ENCODE results near the gene HSPBP1.
"Not testable (repeated sequence)": the region's sequence is repeated elsewhere in the genome, so short reads cannot be mapped to it uniquely, and the experiment has no call there.

Gene HSPBP1

GRCh38 chr19:55279770-55280643 is at the start of gene HSPBP1:
Gene HSPBP1 (minus strand): TSS chr19:55280110. CDS start chr19:55279608, 502 bp downstream.
- peak; percentile 89 for DNase-seq (ENCODE audit: low read depth, low spot score)
- peak within 1 kb of the TSS; percentile 54 for H3K27ac ChIP-seq

GRCh38 chr19:55328774-55329318 is 48.9 kb upstream of the HSPBP1 start:
- H3K27ac ChIP-seq; DNase-seq (ENCODE audit: low read depth, low spot score): not testable (repeated sequence)

- DNase-seq (ENCODE audit: low read depth, low spot score) = no peak
- no peak within 1 kb of the TSS for H3K27ac ChIP-seq
These were observed 45.3 kb upstream of the HSPBP1 start, which contains the start of gene TMEM150B for GRCh38 chr19:55325172-55325571. Gene TMEM150B (minus strand): TSS chr19:55325341. CDS start chr19:55321036, 4,305 bp downstream.

- no peak for DNase-seq (ENCODE audit: low read depth, low spot score)
- H3K27ac ChIP-seq = no peak overlapping the region
These were observed 44.8 kb upstream of the HSPBP1 start for GRCh38 chr19:55324662-55325061.

- DNase-seq (ENCODE audit: low read depth, low spot score) = no peak
- H3K27ac ChIP-seq = no peak overlapping the region
These were observed 42.4 kb upstream of the HSPBP1 start for GRCh38 chr19:55322204-55322885.

GRCh38 chr19:55321466-55322137 is 41.7 kb upstream of the HSPBP1 start:
- H3K27ac ChIP-seq = no peak overlapping the region
- DNase-seq (ENCODE audit: low read depth, low spot score) = no peak

- H3K27ac ChIP-seq = no peak overlapping the region
These were observed 41.0 kb upstream of the HSPBP1 start for GRCh38 chr19:55320844-55321419.

GRCh38 chr19:55319785-55320184 is 39.9 kb upstream of the HSPBP1 start:
- H3K27ac ChIP-seq = no peak overlapping the region
- no peak for DNase-seq (ENCODE audit: low read depth, low spot score)

More at GRCh38 chr19:55320844-55321419, 41.0 kb upstream of the HSPBP1 start:
- DNase-seq (ENCODE audit: low read depth, low spot score) = no peak

GRCh38 chr19:55316646-55317045 is 36.7 kb upstream of the HSPBP1 start:
- DNase-seq (ENCODE audit: low read depth, low spot score) = no peak
- no peak overlapping the region for H3K27ac ChIP-seq

GRCh38 chr19:55315956-55316525 is 36.1 kb upstream of the HSPBP1 start:
- DNase-seq (ENCODE audit: low read depth, low spot score) = no peak
- no peak overlapping the region for H3K27ac ChIP-seq

- no peak for DNase-seq (ENCODE audit: low read depth, low spot score)
- no peak overlapping the region for H3K27ac ChIP-seq
These were observed 34.5 kb upstream of the HSPBP1 start for GRCh38 chr19:55314396-55314795.

GRCh38 chr19:55312621-55313512 is 33.0 kb upstream of the HSPBP1 start:
- no peak overlapping the region for H3K27ac ChIP-seq
- no peak for DNase-seq (ENCODE audit: low read depth, low spot score)

- no peak for DNase-seq (ENCODE audit: low read depth, low spot score)
- no peak overlapping the region for H3K27ac ChIP-seq
These were observed 31.9 kb upstream of the HSPBP1 start for GRCh38 chr19:55311797-55312196.

GRCh38 chr19:55311397-55311796 is 31.5 kb upstream of the HSPBP1 start:
- no peak overlapping the region for H3K27ac ChIP-seq
- DNase-seq (ENCODE audit: low read depth, low spot score) = no peak

- H3K27ac ChIP-seq = no peak overlapping the region
- no peak for DNase-seq (ENCODE audit: low read depth, low spot score)
These were observed 30.6 kb upstream of the HSPBP1 start for GRCh38 chr19:55310498-55310897.

GRCh38 chr19:55309448-55309847 is 29.5 kb upstream of the HSPBP1 start:
- no peak overlapping the region for H3K27ac ChIP-seq
- DNase-seq (ENCODE audit: low read depth, low spot score) = no peak

GRCh38 chr19:55308281-55308680 is 28.4 kb upstream of the HSPBP1 start:
- no peak for DNase-seq (ENCODE audit: low read depth, low spot score)
- no peak overlapping the region for H3K27ac ChIP-seq

- DNase-seq (ENCODE audit: low read depth, low spot score) = no peak
- H3K27ac ChIP-seq = no peak overlapping the region
These were observed 26.8 kb upstream of the HSPBP1 start for GRCh38 chr19:55306712-55307111.
